Activated naive CD4-positive, alpha-beta T cell (primary cell): Measurements from ENCODE around the gene BRD2.

ENCODE experiments used
- DNase-seq, 4 experiments: peaks; one replicate each; lab custom pipeline; 2025; lab: John Stamatoyannopoulos, UW

The BRD2 gene

DNA sequence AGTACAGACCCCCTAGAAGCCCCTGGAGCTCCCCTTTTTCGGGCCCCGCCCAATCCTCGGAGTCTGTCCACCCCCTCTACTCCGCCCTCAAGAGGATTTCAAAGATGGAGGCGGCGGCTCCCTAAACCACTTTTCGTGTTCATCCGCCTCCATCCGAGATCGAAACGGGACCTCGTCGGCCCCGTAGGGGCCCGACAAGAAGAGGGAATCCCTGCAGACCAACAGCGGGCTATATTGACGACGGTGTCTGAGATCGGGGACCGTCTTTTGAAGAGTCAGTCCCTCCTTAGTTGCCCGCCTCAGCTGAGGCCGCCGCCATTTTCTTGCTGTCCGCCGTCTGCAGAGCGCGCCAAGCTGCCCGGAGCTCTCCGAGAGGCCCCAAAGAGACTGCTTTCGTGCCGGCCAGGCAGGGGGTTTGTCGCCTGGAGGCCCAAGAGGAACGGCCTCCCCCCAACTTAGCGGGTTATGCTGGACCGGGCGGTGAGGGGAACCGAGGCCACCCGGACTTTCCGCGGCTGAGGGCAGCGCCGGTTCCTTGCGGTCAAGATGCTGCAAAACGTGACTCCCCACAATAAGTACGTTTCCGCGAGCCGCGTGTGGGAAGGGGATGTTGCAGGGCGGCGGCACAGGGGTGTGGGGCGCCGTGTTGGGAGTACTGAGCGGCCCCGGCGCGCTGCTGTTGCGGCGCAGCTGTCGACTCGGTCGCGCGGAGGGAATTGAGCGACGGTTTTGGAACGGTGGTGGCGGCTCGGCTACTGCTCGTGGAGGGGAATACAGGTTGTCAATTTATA lies 4.2 kb downstream of the BRD2 start:
- DNase-seq = peak; percentile 49 to 72 (median 62)

DNA sequence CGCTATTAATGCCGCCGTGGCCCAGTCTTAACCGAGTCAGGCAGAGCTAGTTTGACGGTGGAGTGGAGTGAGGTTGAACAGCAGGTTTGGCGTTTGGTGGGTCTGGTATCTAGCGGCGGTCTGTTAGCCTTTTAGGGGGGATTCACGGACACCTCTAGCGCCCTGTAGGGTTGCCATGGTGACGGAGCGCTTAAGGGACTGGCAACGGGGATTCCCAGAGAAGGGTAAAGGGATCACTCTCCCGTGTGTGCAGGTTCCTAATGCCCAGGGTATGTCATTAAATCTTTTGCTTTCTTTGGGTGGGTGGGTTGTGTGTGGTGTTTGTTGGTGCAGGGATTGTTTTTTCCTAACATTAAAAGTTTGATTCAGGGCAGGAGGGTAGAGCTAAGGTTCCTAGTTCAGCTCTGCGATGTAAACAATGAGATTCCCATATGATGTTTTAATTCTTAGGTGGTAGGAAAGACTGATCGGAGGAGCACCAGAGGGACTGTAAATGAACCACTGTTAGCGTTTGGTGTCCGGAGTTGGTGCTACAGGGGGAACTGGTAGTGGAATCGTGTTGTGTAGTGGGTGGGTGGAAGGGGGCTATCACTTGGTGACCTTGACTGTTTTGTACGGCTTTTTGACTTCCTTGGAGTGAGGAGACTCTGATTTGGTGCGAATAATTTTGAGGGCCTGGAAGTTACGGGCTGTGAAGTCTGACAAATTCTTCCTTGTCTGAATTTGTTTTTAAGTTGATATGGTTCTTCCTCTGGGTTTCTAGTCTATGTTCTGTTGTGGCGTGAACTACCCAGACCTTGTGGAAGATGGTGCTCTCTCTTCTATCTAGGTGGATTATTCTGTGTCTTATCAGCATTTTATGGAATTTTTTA lies 5.0 kb downstream of the BRD2 start:
- DNase-seq = no peak

DNA sequence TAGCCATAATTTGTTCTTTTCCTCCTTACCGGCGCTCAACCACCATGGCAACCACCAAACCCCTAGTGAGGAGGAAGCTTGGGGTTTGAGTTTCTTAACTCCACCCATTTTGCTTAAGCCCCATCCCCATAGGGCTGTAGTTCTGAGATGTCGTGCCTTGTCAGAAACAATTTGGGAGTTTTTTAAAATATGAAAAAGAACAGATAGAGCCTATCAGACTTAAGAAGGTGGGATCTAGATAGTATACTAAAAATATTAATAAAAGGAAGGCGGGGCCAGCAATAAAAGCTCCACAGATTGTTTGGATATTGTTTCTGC lies 5.6 kb downstream of the BRD2 start:
- no peak for DNase-seq

DNA sequence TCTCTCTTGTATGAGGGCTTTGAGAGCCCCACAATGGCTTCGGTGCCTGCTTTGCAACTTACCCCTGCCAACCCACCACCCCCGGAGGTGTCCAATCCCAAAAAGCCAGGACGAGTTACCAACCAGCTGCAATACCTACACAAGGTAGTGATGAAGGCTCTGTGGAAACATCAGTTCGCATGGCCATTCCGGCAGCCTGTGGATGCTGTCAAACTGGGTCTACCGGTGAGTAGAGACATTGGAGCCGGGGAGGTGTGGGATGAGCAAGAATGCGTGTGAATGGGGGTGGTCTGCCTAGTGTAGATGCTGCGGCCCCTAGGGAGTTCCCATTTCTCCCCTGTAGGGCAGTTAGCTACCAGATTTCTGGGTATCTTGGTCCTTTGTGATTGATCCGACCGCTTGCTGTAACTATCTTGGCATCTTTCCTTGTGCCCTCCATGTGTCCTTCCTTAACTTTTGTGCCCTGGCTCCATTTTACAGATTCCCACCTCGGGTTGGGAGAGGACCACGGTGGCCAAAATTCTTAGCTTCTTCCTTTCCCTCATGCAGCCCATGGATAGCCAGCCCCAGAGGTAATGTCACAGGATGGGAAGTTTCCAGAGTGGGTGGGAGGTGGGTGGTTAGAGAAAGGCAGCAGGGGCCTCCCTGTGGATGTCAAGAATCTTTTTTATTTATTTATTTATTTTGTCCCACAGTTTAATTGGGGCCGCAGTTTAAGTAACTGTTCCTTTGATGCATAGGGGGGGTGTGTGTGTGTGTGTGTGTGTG lies 6.3 kb downstream of the BRD2 start:
- DNase-seq = no peak

DNA sequence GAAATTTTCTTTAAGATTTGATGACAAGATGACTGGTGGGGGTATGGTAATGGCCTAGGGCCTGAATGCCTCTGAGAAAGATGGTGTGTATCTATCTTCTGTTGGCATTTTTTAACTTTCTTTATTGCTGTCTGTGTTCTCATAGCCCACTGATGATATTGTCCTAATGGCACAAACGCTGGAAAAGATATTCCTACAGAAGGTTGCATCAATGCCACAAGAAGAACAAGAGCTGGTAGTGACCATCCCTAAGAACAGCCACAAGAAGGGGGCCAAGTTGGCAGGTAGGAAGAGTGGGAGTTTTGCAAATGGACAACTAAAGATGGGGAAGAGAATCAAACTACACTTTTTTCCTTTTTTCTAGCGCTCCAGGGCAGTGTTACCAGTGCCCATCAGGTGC lies 7.5 kb downstream of the BRD2 start:
- DNase-seq = no peak

DNA sequence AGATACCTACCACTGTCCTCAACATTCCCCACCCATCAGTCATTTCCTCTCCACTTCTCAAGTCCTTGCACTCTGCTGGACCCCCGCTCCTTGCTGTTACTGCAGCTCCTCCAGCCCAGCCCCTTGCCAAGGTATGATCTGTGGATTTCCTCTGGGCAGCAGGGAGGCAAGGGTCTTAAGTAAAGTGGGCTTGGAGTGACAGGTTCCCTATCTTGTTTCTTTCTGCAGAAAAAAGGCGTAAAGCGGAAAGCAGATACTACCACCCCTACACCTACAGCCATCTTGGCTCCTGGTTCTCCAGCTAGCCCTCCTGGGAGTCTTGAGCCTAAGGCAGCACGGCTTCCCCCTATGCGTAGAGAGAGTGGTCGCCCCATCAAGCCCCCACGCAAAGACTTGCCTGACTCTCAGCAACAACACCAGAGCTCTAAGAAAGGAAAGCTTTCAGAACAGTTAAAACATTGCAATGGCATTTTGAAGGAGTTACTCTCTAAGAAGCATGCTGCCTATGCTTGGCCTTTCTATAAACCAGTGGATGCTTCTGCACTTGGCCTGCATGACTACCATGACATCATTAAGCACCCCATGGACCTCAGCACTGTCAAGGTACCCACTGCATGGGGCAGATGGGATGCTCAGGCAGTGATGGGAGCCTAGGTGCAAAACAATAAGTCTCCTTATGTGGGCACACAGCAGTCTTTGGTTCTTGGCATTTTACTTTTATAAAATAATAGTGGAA lies 8.1 kb downstream of the BRD2 start:
- DNase-seq = no peak

DNA sequence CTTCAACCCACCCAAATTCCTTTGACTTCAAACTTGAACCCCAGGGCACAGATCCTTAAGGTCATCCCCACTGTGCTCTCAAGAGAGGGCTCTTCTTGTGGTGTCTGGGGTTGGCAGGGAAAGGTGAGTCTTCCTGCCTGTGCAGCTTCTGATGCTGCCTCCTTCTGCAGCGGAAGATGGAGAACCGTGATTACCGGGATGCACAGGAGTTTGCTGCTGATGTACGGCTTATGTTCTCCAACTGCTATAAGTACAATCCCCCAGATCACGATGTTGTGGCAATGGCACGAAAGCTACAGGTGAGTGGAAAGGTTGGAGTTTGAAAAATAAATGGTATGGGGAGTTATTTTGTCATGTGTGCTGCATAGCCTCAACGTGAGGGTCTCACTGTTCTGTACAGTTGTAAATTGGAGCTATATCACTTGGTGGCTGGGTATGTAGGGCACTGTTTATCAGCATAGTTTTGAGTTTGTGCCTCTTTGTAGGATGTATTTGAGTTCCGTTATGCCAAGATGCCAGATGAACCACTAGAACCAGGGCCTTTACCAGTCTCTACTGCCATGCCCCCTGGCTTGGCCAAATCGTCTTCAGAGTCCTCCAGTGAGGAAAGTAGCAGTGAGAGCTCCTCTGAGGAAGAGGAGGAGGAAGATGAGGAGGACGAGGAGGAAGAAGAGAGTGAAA lies 9.0 kb downstream of the BRD2 start:
- no peak for DNase-seq

DNA sequence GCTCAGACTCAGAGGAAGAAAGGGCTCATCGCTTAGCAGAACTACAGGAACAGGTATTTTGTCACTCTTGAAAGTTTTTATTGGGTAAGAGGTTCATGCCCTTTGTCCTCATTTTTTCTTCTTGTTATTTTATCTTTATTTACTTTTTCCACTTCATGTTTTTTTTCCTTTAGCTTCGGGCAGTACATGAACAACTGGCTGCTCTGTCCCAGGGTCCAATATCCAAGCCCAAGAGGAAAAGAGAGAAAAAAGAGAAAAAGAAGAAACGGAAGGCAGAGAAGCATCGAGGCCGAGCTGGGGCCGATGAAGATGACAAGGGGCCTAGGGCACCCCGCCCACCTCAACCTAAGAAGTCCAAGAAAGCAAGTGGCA lies 9.5 kb downstream of the BRD2 start:
- DNase-seq = no peak

DNA sequence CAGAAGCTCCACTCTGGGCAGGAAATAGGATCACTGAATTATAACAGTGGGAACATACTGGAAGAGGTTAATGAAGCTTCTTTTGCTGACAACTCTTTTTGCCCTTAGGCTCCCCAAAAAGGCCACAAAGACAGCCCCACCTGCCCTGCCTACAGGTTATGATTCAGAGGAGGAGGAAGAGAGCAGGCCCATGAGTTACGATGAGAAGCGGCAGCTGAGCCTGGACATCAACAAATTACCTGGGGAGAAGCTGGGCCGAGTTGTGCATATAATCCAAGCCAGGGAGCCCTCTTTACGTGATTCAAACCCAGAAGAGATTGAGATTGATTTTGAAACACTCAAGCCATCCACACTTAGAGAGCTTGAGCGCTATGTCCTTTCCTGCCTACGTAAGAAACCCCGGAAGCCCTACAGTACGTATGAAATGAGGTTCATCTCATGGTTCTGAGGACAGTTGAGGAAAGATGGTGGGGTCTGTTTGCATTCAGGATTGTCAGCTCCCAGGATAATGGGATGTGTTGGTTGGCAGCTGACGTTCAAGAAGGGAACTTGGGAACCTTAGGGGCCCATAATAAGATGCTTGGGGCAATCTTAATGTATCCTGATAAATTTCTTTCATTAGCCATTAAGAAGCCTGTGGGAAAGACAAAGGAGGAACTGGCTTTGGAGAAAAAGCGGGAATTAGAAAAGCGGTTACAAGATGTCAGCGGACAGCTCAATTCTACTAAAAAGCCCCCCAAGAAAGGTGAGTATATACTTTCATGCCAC lies 11.5 kb downstream of the BRD2 start:
- DNase-seq = no peak

DNA sequence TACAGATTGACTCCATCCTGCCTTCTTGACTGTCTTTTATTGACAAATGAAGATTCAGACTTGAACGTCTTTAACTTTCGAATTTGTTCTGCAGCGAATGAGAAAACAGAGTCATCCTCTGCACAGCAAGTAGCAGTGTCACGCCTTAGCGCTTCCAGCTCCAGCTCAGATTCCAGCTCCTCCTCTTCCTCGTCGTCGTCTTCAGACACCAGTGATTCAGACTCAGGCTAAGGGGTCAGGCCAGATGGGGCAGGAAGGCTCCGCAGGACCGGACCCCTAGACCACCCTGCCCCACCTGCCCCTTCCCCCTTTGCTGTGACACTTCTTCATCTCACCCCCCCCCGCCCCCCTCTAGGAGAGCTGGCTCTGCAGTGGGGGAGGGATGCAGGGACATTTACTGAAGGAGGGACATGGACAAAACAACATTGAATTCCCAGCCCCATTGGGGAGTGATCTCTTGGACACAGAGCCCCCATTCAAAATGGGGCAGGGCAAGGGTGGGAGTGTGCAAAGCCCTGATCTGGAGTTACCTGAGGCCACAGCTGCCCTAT lies 12.2 kb downstream of the BRD2 start:
- no peak for DNase-seq

DNA sequence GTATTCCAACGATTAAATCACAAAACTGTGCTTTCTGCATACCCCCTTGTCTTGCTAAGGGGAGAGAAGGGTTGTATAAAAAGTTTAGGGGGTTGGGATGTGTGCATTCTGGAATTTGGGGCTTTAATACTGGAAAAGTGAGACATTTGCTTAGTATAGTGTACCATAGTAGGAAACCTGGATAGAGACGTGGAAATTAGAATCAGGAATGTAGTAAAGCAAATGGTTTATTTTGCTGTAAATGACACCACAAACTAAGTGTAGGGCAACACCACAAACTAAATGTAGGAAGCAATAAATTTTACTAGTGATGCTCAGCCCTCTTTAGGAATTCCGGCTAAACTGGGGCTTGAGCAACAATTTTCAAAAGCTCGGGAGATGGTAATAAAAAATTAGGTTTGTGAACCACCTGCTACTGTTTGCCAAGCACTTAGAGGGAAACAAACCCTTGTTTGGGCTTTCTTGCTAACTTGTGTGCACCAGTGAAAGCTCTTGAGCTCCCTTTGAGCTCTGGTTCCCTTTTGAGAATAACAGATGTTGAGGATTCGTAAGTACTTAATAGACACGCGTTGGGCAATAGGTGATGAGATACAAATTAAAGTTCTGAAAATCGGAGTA lies 13.8 kb downstream of the BRD2 start:
- no peak for DNase-seq

DNA sequence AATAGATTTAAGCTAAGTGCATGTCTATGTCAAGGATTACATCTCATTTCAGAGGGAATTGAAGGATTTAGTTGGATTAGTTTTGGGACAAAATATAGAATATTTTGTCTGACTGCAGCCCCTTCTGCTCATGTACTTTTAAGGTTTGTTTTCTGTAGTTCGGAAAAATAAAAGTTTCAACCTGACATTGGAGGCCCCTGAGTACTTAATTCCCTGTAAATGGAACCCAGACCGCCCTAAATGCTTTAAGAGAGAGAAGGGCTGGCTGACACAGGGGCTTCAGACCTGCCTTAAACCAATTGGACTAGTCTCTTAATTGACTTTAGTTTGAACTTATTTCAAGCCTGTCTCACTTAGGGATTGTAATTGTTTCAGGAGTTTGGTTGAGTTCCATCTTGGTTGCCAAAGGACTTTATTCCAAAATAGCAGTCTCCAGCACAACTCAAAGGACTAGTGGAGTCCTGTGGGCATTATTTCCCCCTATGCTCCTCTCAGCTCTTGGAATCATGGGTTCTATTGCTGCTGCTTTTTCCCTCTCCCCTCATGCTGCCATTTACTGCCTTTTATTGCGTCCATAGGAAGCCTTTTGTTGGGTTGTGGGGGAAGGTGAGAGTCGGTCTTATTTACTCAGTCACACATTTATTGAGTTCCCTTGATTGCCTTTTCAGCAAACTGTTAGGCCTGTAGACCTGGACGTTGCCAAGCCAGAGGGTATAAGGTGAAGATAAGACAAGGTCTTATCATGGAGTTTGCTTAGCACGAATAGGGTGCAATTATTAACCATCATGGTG lies 14.5 kb downstream of the BRD2 start:
- DNase-seq = no peak

DNA sequence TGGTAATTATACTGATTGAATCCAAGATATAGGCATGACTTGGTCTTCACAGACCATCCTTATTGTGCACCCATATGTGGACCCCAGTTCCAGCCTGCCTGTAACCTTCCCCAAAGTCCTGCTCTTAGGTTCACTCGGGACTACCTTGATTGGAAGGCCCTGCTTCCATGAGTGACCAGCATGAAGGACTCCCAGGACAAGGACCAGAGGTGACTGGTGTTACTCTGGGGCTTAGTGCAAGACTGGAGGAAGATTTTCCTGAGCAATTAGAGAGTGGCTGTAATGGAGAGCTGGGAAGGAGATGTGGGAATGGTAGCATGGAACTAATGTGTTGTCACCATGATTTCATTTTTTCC lies 15.1 kb downstream of the BRD2 start:
- DNase-seq = no peak

DNA sequence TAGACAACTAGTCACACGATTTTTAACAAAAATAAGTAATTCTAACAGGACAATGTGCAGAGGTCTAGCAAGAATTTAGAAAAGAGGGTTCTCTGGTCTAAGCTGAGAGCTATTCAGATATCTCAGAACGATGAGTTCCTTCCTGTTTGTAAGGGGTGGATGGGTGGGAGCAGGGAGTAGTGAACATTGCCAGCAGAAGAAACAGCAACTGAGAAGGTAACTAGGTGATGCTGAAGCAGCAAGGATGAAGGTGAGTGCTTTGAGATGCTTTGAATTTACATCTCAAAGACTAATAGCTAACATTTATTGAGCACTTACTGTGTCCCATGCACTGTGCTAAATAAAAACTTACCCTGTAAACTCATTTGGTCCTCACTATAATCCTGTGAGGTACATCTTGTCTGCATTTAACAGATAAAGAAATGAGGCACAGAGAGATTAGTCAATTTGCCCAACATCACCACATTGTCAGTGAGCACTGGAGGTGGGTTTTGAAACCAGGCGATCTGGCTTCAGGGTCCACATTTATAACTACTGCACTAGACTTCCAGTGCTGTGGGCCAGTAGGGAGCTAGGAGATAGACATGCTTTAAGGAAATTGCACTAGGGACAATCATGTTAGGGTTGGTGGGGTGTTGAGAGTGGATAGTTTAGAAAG lies 15.7 kb downstream of the BRD2 start:
- no peak for DNase-seq

DNA sequence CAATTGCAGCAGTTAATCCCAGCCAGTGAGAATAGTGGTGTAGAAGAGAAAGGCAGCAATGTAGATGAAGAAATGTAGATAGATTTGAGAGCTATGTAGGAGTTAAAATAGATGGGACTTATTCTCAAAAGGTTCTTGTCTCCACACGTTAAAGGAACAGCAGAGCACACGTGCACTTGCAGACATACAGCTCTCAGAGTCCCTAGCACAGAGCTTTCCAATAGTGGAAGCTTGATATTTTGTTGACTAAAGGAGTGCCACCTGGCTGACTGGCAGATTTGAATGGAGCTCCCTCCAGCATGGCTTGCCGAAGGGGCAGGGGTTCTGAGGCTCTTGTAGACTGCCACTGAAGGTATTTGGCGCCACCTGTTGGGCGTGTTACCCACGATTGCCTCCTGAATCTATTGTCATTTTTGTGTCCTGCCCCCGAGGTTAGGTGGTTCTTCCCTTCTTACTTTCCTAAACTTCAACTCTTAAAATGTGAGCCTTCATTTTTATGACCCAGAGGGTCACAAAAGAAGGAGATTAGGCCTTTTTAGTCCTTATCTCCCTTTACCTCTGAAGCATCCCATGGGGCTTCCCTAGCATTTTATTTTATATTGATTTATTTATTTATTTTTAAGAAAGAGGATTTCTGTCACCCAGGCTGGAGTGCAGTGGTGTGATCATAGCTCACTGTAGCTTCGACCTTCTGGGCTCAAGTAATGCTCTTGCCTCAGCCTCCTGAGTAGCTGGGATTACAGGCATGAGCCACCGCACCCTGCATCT lies 16.4 kb downstream of the BRD2 start:
- peak; percentile 69 to 89 (median 82) for DNase-seq

DNA sequence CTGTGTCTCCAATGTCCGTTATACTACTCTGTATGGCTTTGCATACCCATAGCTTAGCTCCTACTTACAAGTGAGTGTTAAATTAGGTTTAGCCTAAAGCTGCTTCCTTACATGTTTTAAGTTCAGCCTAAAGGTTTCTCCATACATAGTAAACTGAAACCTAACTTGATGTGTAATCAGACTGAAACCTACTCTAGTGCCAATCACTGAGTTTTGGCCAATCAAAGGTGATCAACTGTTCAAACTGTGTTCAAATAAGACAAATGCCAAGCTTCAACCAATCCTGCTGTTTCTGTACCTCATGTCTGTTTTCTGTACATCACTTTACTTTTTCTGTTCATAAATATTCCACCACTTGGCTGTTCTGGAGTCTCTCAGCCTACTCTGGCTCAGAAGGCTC lies 21.0 kb downstream of the BRD2 start:
- no peak for DNase-seq

DNA sequence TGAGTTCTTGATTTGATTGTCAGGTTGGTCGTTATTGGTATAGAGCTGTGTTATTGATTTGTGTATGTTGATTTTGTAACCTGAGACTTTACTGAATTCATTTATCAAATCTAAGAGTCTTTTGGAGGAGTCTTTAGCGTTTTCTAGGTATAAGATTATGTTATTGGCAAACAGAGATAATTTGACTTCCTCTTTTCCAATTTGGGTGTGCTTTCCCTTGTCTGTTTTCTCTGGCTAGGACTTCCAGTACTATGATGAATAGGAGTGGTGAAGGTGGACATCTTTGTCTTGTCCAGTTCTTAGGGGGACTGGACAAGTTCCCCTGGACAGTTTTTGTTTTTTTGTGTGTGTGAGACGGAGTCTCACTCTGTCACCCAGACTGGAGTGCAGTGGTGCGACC lies 23.6 kb downstream of the BRD2 start:
- DNase-seq = no peak
